ENCODE results near the gene CCL8.

- TF ChIP-seq YY1 (IDR thresholded peaks at IDR 0.05; ENCODE audit: insufficient read depth, insufficient read length) (no peak), ZNF274 (IDR thresholded peaks at IDR 0.05; ENCODE audit: low read depth, low read length) (no peak), SUZ12 (IDR thresholded peaks at IDR 0.05; ENCODE audit: extremely low read depth, insufficient read depth, insufficient read length) (no peak)
Measured at GRCh38 chr17:34269969-34270368, 49.3 kb upstream of the CCL8 start, which contains the start of gene CCL7.

All from NT2/D1 (cell line).